ENCODE data around the gene ERO1A.
"Not testable (repeated sequence)": the region's sequence is repeated elsewhere in the genome, so short reads cannot be mapped to it uniquely, and the experiment has no call there.

ERO1A gene, protein sequence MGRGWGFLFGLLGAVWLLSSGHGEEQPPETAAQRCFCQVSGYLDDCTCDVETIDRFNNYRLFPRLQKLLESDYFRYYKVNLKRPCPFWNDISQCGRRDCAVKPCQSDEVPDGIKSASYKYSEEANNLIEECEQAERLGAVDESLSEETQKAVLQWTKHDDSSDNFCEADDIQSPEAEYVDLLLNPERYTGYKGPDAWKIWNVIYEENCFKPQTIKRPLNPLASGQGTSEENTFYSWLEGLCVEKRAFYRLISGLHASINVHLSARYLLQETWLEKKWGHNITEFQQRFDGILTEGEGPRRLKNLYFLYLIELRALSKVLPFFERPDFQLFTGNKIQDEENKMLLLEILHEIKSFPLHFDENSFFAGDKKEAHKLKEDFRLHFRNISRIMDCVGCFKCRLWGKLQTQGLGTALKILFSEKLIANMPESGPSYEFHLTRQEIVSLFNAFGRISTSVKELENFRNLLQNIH

DNA sequence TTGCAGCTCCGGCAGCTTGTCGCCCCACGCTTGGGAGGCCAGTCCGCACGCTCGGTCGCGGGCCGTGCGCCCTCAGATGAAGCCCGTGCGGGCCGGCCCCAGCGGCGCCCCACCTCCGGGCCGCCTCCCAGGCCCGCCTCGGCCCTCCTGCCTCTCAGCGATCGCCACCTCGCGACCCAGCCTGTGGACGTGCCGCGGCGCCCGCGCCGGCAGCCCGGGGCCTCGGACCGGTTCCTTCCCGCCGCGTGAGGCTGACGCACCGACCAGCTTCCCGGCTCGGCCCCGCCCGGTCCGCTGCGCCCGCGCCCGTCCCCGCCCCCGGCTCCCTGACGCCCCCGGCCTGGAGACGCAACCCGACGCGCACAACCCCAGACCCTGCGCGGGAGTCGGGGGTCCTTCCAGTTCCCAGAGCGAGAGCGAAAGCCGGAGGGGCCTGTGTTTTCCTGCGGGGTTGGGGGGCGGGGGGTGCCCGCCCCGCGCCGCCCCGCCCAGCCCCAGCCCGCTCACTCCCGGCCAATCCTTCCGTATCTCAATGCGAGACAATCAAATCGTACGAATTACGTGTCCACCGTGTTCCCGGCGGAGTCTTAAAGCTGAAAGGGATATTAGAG, at the start of gene ERO1A:
Gene ERO1A (minus strand): TSS at position 78 of the 611 bp plus-strand sequence. CDS start 77 bp downstream, at position 1.
- DNase-seq (ENCODE audit: low read depth) = peak; percentile 59

DNA sequence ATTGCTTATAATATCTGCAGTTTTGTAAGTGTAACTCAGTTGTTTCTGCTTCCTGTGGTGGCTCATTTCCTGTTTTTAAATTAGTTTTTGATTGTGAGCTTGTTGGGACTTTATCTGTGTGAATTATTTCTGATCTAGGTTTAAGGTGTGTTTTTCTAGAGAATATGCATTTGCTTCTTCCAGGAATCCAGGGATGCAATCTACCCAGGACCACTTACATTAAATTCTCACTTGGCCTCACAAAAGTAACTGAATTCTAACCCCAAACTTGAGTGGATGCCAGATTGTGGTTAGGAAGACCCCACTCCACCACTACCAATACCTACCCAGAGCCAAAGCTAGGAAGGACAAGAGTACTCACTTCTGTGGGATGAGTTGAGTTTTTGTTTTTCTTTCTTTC, 46.5 kb upstream of the ERO1A start:
- DNase-seq (ENCODE audit: low read depth) = no peak

DNA sequence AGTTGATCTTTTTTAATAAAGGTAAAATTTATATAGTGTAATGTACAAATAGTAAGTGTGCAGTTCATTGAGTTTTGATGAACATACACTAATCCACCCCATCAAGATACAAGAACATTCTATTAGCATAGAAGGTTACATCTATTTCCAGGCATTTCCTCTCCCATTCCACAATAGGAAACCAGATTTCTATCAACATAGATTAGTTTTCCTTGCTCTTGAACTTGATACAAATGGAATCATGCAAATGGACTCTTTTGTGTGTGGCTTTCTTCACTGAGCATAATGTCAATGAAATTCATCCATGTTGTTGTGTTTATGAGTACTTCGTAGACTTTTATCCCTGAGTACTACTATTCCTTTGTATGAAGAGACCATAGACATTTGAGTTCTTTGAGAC, 45.4 kb upstream of the ERO1A start:
- no peak for DNase-seq (ENCODE audit: low read depth)

DNA sequence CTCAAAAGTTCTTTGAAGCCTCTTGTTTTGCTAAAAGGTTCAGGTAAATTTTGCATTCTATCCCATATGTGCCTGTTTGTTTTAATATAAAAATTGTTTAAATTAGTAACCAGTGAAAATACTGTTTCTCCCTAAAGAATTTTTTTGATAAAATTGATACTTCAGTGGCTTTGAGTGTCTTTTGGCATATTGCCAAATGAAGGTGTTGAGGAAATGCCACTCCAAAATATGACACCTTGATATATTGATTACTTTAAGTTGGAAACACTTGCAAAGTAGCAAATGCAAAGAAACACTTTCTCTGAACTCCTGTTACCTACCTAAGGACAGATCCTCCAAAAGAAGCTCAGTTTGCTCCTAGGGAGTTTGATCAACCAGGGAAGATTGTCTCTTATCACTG, 43.1 kb upstream of the ERO1A start:
- DNase-seq (ENCODE audit: low read depth) = no peak

DNA sequence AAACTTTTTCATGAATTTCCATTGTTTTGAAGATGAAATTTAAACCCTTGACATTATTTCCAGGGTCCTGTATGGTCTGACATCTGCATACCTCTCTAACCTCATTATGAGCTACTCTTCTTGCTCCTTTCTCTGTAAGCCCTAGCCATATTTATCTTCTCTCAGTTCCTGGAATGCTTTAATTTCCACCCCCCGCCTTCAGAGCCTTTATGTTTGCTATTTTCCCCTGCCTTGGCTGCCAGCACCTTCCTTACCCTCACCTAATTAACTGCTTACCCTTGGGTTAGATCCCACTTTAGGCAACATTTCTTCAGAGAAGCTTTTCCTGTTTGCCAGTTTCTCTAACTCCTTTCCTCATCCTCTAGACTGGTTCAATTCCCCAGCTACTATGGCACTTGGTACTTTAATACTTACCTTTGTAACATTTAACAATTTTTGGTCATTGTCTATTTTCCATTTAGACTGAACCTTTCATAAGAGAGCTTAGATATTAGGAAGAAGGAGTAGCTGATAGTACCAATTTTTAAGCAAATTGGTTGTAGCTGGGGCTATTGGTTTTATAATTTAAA, 40.6 kb upstream of the ERO1A start:
- DNase-seq (ENCODE audit: low read depth) = no peak

DNA sequence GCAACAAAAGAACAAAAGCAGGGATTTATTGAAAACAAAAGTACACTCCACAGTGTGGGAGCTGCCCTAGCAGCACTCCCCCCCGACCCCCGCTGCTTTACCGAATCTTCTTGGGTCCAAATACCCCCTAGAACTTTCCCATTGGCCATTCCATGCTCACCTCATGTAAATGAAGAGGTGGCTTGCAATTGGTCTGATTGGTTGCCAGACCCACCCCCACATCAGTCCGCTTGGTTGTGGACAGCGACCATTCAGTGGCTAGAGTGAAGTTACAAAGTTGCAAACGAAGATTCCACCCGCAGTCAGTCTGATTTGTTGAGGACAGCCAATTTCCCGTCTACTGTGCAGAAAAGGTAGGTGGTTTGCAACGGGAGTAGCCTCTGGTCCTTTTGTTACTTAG, 38.5 kb upstream of the ERO1A start:
- DNase-seq (ENCODE audit: low read depth) = no peak

DNA sequence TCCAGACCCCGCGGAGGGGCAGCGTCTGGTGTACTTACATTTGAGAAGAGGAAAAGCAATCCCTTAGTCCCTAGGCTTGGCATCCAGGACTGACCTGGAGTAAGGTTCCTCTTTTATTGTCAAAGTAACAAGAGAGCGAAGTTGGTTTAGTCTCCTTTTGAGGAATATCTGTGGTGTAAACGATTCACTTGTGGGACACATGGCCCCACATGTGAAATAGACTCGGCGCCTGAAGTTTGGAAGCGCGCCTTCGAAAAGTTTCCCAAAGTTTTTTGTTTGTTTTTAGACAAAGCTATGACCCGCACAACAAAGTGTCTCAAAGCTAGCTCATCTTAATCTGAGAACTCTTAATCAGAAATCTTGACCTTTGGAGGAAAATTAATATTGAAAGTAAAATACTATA, 35.4 kb upstream of the ERO1A start:
- no peak for DNase-seq (ENCODE audit: low read depth)

DNA sequence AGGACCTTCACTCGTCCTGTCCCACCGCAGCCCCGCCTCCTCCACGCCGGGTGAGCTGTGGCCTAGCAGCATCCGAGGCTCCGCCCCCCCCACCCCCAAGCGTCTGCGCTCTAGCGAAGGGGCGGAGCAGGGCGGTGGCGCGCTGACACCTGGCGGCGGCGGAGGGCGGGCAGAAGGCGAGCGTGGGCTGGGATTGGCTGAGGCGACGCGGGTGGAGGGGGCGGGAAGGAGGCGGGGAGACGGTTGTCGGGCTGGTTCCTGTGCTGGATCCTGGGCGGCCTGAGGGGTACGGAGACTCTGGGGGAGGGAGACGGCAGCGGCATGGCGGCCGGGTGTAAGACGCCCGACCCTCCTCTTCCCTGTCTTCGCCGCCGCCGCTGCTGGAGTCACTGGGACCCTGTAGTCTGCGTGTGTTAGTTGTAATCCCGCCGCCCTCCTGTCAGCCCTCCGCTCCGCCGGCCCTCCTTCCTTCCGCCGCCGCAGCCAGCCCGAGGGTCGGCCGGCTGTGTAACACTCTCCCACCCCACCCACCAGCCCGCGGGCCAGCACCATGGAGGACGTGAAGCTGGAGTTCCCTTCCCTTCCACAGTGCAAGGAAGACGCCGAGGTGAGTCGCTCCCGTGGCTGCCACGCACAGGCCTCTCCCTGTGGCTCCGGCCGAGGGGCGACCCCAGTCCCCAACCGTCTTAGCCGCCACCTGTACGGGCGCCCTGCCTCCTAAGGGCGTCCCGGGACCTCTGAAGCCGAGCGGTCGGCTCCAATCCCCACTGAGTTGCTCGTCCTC, 34.8 kb upstream of the ERO1A start, which contains the start of gene STYX:
Gene STYX (plus strand): TSS at position 242 of the 784 bp plus-strand sequence. CDS start 309 bp downstream, at position 551.
- peak; percentile 92 for DNase-seq (ENCODE audit: low read depth)

DNA sequence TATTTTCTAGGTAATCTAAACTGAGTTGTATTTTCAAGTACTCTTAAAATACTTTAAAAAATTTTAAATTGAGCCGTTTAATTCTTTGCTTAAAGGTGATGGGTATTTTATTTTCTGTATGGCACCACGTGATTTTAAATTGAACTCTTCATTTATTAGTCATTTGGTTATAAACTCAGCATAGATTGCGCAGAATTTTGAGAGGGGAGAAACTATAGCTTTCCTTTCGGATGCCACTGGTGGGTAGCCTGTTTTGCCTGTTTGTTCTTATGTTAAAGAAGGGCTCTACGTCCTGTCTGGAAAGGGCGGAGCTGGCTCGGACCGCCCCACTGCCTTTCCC, 34.2 kb upstream of the ERO1A start:
- no peak for DNase-seq (ENCODE audit: low read depth)

DNA sequence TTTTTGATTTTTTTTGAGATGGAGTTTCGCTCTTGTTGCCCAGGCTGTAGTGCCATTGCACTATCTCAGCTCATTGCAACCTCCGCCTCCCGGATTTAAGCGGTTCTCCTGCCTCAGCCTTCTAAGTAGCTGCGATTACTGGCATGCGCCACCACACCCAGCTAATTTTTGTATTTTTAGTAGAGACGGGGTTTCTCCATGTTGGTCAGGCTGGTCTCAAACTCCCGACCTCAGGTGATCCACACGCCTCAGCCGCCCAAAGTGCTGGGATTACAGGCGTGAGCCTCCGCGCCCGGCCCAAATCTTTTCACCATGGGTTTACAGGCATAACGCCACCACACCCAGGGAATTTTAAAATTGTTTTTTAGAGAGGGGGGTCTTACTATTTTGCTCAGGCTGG, 33.7 kb upstream of the ERO1A start:
- DNase-seq (ENCODE audit: low read depth) = not testable (repeated sequence)

DNA sequence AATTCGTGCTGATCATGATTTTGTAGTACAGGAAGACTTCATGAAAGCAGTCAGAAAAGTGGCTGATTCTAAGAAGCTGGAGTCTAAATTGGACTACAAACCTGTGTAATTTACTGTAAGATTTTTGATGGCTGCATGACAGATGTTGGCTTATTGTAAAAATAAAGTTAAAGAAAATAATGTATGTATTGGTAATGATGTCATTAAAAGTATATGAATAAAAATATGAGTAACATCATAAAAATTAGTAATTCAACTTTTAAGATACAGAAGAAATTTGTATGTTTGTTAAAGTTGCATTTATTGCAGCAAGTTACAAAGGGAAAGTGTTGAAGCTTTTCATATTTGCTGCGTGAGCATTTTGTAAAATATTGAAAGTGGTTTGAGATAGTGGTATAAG, 32.2 kb upstream of the ERO1A start:
- not testable (repeated sequence) for DNase-seq (ENCODE audit: low read depth)

DNA sequence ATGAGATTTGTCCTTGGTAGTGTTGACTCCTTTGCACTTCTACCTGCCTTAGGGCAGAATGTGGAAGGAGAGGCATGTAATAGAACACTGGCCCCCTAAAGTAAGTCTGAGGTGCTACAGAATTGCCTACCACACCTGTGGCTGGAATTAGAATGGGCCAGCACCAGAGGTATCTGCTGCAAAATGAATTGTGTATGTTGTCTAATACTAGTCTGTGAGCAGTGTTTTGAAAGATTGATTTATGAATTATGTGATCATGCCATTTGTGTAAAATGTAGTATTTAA, 28.9 kb upstream of the ERO1A start:
- no peak for DNase-seq (ENCODE audit: low read depth)

DNA sequence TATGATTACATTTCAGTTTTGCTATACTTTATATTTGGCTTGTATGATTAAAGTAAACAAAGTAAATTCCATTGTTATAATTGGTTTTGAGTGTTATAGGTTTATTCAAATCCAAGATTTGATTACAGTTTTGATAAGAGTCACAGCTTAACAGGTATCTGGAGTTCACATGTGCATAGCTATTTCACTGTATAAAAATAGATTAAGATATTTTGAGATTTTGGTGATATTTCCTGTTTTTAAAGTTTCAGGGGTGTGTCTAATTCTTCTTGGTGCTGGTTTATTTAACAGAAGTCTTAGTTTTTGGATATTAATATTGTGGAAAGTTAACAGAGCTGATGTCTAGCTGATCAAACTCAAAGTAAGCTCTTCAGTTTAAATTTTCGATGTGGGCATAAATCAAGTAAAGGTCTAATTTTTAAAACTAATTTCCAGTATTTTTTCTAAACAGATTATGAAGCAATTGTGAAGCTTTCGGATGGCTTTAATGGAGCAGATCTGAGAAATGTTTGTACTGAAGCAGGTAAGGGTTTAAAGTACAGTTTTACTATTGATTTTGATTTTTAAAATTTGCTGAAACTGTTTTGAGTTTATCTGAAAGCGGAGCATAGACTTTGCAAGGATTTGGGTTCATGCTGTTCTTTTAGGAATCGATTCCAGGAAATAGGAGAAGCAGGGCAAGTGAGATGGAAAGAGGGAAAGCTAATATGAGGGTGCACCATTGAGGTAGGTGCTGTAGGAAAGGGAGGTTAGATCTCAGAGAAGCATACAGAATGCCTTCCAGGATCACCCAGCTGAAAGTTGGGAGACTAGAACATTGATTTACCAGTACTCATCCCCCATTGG, 28.4 kb upstream of the ERO1A start:
- DNase-seq (ENCODE audit: low read depth) = no peak

DNA sequence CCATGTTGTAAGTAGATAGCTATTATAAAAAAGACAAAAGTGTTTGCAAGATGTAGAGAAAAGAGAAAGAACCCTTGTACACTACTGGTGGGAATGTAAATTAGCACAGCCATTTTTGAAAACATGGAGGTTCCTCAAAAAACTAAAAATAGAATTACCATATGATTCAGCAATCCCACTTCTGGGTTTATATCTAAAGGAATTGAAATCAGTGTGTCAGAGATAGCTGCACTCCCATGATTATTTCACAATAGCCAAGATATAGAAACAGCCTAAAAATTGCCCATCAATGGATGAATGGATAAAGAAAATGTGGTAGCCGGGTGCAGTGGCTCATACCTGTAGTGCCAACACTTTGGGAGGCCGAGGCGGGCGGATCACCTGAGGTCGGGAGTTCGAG, 20.8 kb upstream of the ERO1A start:
- DNase-seq (ENCODE audit: low read depth) = no peak

DNA sequence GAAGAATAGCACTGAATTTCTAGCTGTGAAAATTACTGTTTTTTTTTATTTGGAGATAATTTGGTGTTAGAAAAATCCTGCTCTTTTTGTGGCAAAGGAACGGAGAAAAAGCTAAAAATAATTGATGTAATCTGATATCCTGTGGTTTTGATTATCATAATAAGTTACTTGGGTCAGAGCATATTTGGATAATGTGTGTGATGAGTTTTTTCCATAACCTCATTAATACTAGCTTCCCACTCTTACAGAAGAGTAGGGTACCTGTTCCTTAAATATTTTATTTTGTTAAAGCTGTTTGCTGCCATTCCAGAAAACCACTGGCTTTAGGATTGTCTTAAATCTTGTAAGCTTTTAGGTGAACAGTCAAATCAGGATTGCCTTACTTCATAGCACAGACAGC, 16.3 kb upstream of the ERO1A start:
- DNase-seq (ENCODE audit: low read depth) = no peak

DNA sequence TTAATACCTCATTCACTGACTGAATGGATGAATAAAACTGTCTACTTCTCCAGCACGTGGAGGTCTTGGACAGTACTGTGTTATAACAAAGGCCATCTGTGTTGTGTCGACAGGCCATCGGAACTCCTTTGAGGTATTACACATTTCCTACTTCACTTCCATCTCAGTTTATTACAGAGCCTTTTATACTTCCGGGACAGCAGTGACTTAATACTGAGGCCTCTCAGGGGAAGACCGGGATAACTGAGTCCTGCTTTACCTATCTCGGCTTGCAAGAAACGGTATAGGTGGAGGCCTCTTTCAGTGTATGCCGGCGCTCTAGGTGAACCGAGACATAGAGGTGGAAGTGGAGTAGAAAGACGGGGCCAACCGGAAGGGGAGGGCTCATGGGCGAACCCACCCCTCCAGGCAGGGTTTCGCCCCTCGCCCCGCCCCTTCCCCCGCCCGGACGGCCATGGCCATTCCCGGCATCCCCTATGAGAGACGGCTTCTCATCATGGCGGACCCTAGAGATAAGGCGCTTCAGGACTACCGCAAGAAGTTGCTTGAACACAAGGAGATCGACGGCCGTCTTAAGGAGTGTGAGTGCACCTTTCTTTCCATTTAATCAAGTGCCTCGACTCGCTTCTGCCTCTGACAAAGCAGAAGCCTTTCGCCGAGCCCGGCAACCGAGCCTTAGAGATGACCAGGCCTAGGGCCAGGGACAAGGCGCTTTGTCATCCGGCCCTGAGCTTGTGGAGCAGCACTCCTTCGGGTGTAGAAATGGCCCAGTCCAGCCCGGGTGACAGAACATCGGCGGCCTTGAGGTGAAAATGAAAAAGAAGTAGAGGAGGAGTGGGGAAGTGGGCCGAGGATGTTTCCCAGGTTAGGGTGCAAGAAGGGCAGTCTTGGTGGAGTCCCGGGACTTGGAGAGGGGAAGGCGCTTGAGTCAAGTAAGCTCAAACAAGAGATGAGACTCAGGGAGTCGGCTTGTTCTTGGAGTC, 11.7 kb upstream of the ERO1A start, which contains the start of gene PSMC6:
Gene PSMC6 (plus strand): TSS at position 477 of the 983 bp plus-strand sequence. CDS start 20 bp downstream, at position 497.
- DNase-seq (ENCODE audit: low read depth) = peak; percentile 71

DNA sequence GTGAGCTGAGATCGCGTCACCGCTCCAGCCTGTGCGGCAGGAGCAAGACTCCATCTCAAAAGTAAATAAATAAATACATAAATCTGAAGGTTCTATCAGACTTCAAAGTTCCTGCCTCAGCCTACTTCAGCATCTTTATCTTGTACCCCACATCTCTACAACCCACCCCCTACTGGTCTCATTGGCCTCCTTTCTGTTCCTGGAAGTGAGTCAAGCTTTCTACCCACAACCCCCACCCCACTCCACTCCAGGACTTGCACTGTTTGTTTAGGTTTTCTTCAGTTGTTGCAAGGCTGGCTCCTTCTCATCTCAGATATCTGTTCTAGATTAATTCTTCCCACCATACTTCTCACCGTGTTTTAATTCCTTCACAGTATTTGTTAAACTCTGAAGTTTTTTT, 10.9 kb upstream of the ERO1A start:
- no peak for DNase-seq (ENCODE audit: low read depth)

DNA sequence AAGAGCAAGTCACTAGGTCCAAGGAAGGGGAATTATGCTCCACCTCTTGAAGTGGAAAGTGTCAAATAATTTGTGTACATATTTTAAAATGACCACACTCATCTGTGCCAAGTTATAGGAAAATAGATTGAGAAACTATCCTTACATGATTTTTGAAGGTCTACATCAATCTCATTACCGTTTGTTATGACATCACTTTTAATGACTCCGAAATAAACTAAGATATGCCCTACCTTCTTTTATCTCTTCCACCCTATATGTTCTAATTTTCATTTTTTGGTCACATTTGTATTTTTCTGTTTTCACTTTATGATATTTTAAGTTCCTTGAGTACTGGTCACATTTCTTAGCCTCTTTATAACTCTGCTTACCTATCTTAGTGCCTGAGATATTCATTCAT, 8.3 kb upstream of the ERO1A start:
- DNase-seq (ENCODE audit: low read depth) = no peak

DNA sequence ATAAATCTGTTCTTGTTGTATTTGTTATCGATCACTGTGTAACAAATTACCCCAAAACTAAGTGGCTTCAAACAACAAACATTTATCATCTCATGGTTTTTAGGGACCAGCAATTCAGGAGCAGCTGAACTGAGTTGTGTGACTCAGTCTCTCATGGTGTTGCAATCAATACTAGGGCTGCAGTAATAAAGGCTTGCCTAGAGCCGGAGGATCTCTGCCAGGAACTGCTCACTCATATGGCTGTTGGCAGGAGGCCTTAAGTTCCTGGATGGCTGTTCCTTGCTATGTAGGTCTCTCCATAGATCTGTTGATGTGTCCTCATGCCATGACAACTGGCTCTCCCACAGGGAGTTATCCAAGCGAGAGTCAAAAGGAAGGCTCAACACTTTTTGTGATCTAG, 7.9 kb upstream of the ERO1A start:
- no peak for DNase-seq (ENCODE audit: low read depth)

DNA sequence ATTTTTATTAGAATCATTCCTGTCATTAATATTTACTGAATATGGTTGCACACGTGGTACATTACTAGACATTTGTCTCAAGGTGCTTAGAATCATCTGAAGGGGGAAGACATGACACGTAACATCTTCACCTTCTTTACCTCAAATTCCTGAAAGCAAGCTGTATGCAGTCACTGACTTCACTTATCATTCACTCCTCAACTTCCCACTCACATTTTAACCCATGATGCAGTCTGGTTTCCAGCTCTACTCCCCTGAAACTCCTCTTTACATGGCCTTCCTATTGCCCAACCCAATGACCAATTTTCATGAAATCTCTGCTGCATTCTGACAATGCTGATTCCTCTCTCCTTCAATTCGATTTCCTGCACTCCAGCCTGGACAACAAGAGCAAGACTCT, 5.9 kb upstream of the ERO1A start:
- no peak for DNase-seq (ENCODE audit: low read depth)

All from HS-27A (cell line).